GM15510 (cell line): Measurements from ENCODE around the gene VILL.

ENCODE experiments used
- POLR2A ChIP-seq: IDR thresholded peaks from 3 replicates; pipeline ENCODE4 v1.6.1; 2011; ENCODE audit warnings: borderline replicate concordance; ENCODE audit not compliant: insufficient read length; ENCODE audit errors: extremely low read depth

The VILL gene

GRCh38 chr3:37988931-37989525 lies 1.6 kb upstream of the VILL start:
- TF ChIP-seq POLR2A: no peak

GRCh38 chr3:37989821-37990480 lies 635 bp upstream of the VILL start:
- no peak for TF ChIP-seq POLR2A

- TF ChIP-seq POLR2A: no peak
Observed at GRCh38 chr3:37991109-37991508, 523 bp downstream of the VILL start.

GRCh38 chr3:37991823-37992222 lies 1.2 kb downstream of the VILL start:
- TF ChIP-seq POLR2A: no peak

- no peak for TF ChIP-seq POLR2A
Observed at GRCh38 chr3:37992271-37993066, 1.9 kb downstream of the VILL start.

GRCh38 chr3:37993067-37993455 lies 2.5 kb downstream of the VILL start:
- TF ChIP-seq POLR2A: no peak

DNA sequence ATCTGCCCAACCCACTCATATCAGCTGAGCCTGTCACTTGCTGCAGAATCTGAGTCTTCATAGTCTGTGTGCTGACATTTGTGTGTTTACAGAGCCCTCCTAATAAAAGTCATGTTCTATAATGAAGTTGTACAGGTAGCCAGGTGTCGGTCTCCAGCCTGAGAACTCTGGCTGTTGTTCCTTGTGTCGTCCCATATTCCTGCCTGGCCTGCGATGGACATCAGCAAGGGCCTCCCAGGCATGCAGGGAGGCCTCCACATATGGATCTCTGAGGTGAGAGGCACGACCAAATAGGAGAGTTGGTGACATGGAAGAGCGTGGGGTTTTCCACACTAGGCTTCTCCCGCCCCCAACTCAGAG lies 2.9 kb downstream of the VILL start:
- no peak for TF ChIP-seq POLR2A

DNA sequence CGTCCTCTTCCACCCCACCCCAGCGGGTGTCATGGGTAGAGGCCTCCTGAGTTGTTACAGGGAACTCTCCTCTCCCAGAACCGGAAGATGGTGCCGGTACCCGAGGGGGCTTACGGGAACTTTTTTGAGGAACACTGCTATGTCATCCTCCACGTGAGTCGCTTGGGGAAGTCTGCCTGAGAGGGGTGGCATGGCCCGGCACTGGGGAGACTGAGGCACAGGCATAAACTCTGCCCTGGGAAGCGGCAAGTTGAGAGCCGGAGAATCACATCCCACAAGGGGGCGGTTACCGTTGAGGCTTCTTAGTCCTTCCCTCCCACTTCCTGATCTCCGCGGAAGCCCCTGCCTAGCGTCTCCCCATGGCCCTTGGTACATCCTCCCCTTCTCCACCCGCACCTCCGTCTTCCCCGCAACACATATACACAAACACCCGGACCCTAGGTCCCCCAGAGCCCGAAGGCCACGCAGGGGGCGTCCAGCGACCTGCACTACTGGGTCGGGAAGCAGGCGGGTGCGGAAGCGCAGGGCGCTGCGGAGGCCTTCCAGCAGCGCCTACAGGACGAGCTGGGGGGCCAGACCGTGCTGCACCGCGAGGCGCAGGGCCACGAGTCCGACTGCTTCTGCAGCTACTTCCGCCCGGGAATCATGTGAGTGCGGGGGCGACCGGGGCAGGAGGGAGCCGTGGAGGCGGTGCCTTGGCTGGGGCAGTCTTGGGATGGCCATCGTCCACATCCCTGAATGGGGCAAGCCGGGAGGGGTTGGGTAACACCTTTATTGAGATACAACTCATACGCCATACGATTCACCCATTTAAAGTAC lies 3.4 kb downstream of the VILL start:
- peak; percentile 80 for TF ChIP-seq POLR2A

DNA sequence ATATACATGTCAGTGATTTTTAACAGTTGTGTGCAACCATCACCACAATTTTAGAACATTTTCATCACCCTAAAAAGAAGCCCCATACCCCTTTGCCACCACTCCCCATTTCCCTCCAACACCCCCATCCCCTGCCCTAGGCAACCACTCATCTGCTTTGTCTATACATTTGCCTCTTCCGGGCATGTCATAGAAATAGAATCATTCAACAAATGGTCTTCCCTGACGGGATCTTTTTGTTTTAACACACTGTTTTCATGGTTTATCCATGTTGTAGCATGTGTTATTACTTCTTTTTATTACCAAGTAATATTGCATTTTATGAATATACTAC lies 4.0 kb downstream of the VILL start:
- TF ChIP-seq POLR2A: no peak

- no peak for TF ChIP-seq POLR2A
Observed at GRCh38 chr3:37995652-37996641, 5.4 kb downstream of the VILL start.

DNA sequence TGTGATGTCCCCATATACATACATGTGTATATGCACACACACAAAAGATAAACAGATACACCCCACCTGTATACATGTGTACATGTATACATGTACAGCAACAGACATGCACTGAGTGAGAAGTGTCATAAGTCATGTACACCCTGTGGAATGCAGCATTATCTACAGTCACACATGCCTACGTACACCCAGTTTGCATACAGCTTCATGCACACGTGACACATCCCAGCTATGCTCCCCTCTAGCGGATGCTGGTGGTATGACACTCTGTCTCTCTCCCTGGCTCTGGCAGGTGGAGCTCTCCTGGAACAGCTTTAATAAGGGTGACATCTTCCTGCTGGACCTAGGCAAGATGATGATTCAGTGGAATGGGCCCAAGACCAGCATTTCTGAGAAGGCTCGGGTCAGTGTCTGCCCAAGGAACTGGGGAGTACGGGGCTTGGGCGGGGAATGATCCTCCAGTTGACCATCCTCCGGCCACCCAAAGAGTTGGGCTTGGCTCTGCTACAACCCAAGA lies 6.3 kb downstream of the VILL start:
- TF ChIP-seq POLR2A: no peak

GRCh38 chr3:37997342-37997741 lies 6.8 kb downstream of the VILL start:
- TF ChIP-seq POLR2A: no peak

DNA sequence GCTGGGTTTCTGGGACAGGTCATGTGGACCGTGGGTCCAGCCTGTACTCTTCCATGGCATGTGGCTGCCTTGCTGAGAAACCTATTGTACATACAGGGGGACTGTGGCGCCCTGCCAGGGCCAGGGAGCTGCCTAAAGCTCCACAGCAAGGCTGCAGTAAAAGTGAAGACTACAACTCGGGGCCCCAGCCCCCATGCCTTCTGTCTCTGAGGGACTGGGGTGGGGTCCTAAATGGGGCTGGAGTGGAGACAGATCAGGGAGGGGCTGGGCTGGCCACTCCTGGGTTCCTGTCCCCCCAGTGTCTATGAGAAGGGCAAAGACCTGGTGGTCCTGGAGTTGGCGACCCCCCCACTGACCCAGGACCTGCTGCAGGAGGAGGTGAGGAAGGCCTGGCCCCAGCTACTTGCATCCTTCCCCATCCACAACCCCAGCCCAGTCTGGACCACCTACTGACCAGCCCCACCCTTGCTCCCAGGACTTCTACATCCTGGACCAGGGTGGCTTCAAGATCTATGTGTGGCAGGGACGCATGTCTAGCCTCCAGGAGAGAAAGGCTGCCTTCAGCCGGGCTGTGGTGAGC lies 7.3 kb downstream of the VILL start:
- TF ChIP-seq POLR2A: no peak
